Measurements from ENCODE around the gene SLC25A34.
"Not testable (repeated sequence)": the region's sequence is repeated elsewhere in the genome, so short reads cannot be mapped to it uniquely, and the experiment has no call there.

Gene SLC25A34

DNA sequence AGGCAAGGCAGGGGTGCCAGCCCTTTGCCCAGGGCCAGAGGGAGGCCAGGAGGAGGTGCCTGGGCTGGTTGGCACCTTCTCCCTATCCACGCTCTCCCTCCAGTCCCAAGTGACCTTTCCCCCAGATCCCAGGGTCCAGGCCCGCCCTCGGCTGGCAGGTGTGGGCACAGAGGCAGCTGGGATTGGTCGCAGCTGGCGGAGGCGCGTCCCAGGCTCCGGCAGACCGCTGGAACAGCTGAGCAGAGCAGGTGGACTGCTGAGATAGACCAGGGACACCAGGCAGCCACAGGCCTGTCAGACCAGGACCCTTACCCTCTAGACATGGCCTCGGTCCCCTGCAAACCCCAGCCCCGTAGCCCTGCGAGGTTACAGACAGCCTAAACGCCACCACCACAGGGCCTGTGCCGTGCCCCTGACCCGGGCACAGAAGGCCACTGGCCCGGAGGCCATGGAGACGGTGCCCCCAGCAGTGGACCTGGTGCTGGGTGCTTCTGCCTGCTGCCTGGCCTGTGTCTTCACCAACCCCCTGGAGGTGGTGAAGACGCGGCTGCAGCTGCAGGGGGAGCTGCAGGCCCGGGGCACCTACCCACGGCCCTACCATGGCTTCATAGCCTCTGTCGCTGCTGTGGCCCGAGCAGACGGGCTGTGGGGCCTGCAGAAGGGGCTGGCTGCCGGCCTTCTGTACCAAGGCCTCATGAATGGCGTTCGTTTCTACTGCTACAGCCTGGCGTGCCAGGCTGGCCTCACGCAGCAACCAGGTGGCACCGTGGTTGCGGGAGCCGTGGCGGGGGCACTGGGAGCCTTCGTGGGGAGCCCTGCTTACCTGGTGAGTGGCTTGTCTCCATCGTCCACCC lies at the start of gene SLC25A34:
Gene SLC25A34, plus strand, starts transcription at position 221 of the 854 bp plus-strand sequence. Its CDS starts 228 bp downstream, at position 449.
- peak; percentile 26 for DNase-seq

- no peak for DNase-seq
Observed at GRCh38 chr1:15687446-15687845, 48.6 kb upstream of the SLC25A34 start.

DNA sequence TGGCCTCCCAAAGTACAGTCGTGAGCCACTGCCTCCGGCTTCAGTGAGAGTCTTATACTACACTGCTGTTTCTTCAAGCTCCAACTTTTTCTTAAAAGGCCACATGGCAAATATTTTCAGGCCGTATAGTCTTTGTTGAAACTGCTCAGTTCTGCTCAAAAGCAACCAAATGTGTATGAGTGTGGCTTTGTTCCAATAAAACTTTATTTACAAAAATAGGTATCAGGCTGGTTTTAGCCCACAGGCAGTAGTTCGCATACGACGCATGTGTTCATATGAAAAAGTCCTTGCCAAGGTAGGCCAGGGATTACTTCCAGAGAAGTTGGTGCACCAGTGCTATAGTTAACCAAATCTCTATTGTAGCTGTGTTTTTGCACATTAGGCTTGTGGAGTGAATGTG lies 45.7 kb upstream of the SLC25A34 start:
- DNase-seq = no peak

GRCh38 chr1:15691434-15692032 lies 44.5 kb upstream of the SLC25A34 start:
- DNase-seq = no peak

DNA sequence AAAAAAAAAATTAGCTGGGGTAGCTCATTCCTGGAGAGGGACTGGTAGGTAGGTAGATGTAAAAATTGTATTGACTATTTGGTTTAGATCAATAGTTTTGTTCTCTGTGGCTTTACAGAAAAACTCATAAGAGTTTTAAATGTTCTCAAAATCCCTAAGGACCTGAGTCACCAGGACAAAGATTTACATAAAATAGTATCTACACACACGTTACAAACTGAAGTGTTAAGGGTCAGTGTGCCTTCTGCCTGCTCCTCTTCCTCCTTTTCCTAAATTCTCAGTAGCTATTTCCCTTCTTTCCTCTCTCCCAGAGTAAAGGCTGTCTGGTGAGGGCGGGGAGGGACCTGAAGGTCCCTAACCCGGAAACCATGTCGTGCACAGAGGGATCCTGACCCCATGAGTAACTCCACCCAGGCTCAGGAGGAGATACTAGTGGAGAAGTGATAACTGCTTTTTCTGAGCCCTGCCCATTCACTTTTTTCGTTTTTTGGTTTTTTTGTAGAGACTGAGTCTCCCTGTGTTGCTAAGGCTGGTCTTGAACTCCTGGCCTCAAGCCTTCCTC lies 43.9 kb upstream of the SLC25A34 start:
- DNase-seq = no peak

- no peak for DNase-seq
Observed at GRCh38 chr1:15693371-15693770, 42.7 kb upstream of the SLC25A34 start.

- DNase-seq = no peak
Observed at GRCh38 chr1:15696956-15697521, 39.0 kb upstream of the SLC25A34 start.

DNA sequence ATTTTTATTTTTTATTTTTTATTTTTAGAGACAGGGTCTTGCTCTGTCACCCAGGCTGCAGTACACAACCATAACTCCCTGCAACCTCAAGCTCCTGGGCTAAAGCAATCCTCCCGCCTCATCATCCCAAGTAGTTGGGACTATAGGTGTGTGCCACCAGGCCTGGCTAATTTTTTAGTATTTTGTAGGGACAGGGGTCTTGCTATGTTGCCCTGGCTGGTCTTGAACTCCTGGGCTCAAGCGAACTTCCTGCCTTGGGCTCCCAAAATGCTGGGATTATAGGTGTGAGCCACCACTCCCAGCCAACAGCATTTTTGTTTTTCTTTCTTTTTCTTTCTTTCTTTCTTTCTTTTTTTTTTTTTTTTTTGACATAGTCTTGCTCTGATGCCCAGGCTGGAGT lies 37.9 kb upstream of the SLC25A34 start:
- no peak for DNase-seq

DNA sequence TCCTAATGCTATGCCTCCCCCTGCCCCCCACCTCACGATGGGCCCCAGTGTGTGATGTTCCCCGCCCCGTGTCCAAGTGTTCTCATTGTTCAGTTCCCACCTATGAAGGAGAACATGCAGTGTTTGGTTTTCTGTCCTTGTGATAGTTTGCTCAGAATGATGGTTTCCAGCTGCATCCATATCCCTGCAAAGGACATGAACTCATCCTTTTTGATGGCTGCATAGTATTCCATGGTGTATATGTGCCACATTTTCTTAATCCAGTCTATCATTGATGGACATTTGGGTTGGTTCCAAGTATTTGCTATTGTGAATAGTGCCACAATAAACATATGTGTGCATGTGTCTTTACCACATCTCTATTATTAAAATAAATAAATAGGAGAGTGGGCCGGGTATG lies 36.7 kb upstream of the SLC25A34 start:
- DNase-seq = not testable (repeated sequence)

GRCh38 chr1:15700508-15700907 lies 35.5 kb upstream of the SLC25A34 start:
- DNase-seq = no peak

- no peak for DNase-seq
Observed at GRCh38 chr1:15701784-15702183, 34.3 kb upstream of the SLC25A34 start.

- no peak for DNase-seq
Observed at GRCh38 chr1:15702722-15703550, 33.1 kb upstream of the SLC25A34 start.

- no peak for DNase-seq
Observed at GRCh38 chr1:15703562-15703961, 32.5 kb upstream of the SLC25A34 start.

DNA sequence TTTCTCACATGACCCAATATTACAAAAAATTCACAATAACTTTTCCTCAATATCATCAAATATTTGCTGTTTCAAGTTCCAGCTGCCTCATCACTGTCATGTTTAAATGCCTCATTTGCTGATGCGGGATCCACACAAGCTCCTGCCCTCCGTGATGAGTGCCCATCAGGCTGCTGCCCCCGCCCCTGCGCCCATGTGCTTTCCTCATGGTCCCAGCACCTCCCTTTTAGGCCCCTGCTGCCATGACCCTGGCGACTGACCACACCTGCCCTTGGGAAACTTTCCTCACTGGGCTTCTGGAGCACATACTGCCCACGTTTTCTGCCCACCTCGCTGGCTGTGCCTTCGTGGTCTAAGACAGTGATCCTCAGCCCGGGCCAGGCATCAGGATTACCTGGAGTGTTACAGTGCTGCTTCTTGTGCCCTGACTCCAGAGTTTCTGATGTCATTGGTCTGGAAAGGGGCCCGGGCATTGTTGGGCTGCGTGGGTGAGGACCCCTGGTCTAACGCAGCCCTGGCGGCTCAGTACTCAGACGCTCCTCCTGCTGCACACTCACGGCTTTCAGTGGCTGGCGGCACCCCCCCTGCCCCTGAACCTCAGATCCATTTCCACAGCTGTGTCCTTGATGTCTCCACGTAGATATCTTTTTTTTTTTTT lies 31.4 kb upstream of the SLC25A34 start:
- DNase-seq = no peak

GRCh38 chr1:15705184-15705566 lies 30.9 kb upstream of the SLC25A34 start:
- no peak for DNase-seq

- no peak for DNase-seq
Observed at GRCh38 chr1:15706751-15707150, 29.3 kb upstream of the SLC25A34 start.

- no peak for DNase-seq
Observed at GRCh38 chr1:15707239-15707925, 28.7 kb upstream of the SLC25A34 start.

- no peak for DNase-seq
Observed at GRCh38 chr1:15708486-15709137, 27.4 kb upstream of the SLC25A34 start.

- no peak for DNase-seq
Observed at GRCh38 chr1:15709226-15709625, 26.8 kb upstream of the SLC25A34 start.

DNA sequence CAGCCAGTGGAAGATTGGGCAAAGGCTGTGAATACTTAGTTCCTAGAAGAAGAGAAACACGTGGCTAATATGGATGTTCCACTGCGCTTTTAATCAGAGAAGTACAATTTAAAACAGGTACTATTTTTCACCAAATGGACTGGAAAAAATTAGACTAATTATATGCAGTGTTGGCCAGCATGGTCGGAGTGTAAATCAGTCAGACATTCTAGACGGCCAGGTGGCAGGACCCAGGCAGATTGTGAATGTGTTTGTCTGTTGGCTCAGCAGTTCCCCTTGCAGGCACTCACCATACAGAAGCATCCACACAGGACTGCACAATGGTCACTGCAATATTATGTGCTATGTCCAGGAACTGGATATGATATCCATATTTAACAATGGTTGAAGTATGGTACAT lies 23.9 kb upstream of the SLC25A34 start:
- DNase-seq = peak; percentile 2
